Heart left ventricle (tissue), 16 donors: Measurements from ENCODE around the gene RAB32. TPM values are rescaled to one million over a fixed set of nuclear protein-coding genes. Genes with fewer than 3 reads are reported as not detected.
"Not testable (repeated sequence)": the region's sequence is repeated elsewhere in the genome, so short reads cannot be mapped to it uniquely, and the experiment has no call there.

Experiments
- ATAC-seq, 4 donors: fragments of 200-7000 bp; cut with Tn5 transposase; one replicate each; pipeline ENCODE4 v1.9.1; 2020 to 2022; ENCODE audit warnings: moderate library complexity in 4 of 4, mild to moderate bottlenecking in 3 of 4, moderate number of reproducible peaks in 1 of 4
- DNase-seq, 5 donors: peaks; one replicate each; pipeline ENCODE4 v3.0.0-alpha.2; 2020
- H3K27ac ChIP-seq, 12 donors: fragments of 200-600 bp; sonication (generic) in 4 of 12; one replicate each; pipeline versions ENCODE4 v1.5.0 to v1.8.0; 2016 to 2022; ENCODE audit warnings: mild to moderate bottlenecking in 2 of 12
- H3K27me3 ChIP-seq, 9 donors: fragments of 200-600 bp; sonication (generic) in 2 of 9; one replicate each; pipeline versions ENCODE4 v1.5.1 to v1.8.0; 2016 to 2022; ENCODE audit warnings: mild to moderate bottlenecking in 3 of 9
- H3K36me3 ChIP-seq, 9 donors: fragments of 200-600 bp; sonication (generic) in 2 of 9; one replicate each; pipeline versions ENCODE4 v1.5.0 to v1.8.0; 2018 to 2022; ENCODE audit warnings: mild to moderate bottlenecking in 2 of 9
- H3K4me1 ChIP-seq, 12 donors: fragments of 200-600 bp; sonication (generic) in 4 of 12; one replicate each; pipeline versions ENCODE4 v1.5.0 to v1.8.0; 2016 to 2022; ENCODE audit warnings: mild to moderate bottlenecking in 3 of 12
- H3K4me3 ChIP-seq, 12 donors: fragments of 200-600 bp; sonication (generic) in 4 of 12; one replicate each; pipeline versions ENCODE4 v1.5.0 to v1.8.0; 2017 to 2022; ENCODE audit warnings: mild to moderate bottlenecking in 9 of 12, moderate library complexity in 4 of 12
- H3K9me3 ChIP-seq, 12 donors: fragments of 200-600 bp; sonication (generic) in 4 of 12; one replicate each; pipeline versions ENCODE4 v1.5.0 to v1.8.0; 2016 to 2022; ENCODE audit warnings: mild to moderate bottlenecking in 1 of 12
- POLR2A ChIP-seq, 2 donors: fragments of 450-650 bp; IDR thresholded peaks; one replicate each; pipeline ENCODE4 v1.6.1; 2017; ENCODE audit warnings: antibody characterized with exemption in 2 of 2, mild to moderate bottlenecking in 2 of 2, moderate library complexity in 2 of 2
- WGBS, 4 donors: extraction: QIAGEN DNeasy Blood & Tissue Kit in 2 of 4; methylation state at CpG; one replicate each; pipeline versions ENCODE4 v1.1.5 to v1.1.7; 2013 to 2018; 5-methylcytosine and 5-hydroxymethylcytosine counted together
- intact Hi-C, 10 donors: fragments of 100-400 bp; cut with DNase I; formaldehyde crosslinking; loops; one replicate each; pipeline versions ENCODE4 v1.11.1 to v1.14.2; 2022
- polyA plus RNA-seq, 2 donors: library from polyadenylated mRNA; stranded (reverse); fragments of 200-250 nt; gene quantifications; one replicate each; pipeline ENCODE4 v1.2.3, GENCODE V29; 2013
- total RNA-seq, 9 donors: library from RNA; depleted of rRNA in 2 of 9; stranded (reverse); fragments of >200 nt in 2 of 9; fragmentation: NEBNext Ultra II Directional in 3 of 9; extraction: Animal tissue kit (Norgen Biotek cat#: 25700) in 3 of 9; gene quantifications; one replicate each; pipeline versions ENCODE4 v1.1.0 to v1.2.4, GENCODE V29; 2016 to 2023
- TF ChIP-seq, protein P1 (sequence below), 12 donors: fragments of 200-600 bp; sonication (generic) in 4 of 12; IDR thresholded peaks; one replicate each; pipeline versions ENCODE4 v1.5.0 to v1.8.0; 2018 to 2022; ENCODE audit warnings: antibody characterized with exemption in 12 of 12, mild to moderate bottlenecking in 5 of 12
- donor health status: ischemic (EF 13 %, LVEDD 7.1; RV severe dilation, severe dysfunction).
- donor health status: healthy with polysubstance abuse.
- donor health status: DM: no; HTN: yes; CAD: no.
- donor health status: DM: no; HTN: no; CAD: no.
- donor health status: ischemic (EF 25% LVEDD 6.9; RV normal size, moderate dysfunction).
- donor health status: ischemic (EF 25% LVEDD 5.7; RV mildly dilated, moderate dysfunction).
- donor health status: healthy.
- donor health status: DM: yes; HTN: yes; CAD: no.
- donor health status: ischemic (EF 35%, LVEDD 5.7; RV mildly dilated, moderate dysfunction).
- donor health status: nonischemic (EF 11% LVEDD 7.7; RV severe dilation, severe dysfunction).
- donor health status: DM: yes; HTN: yes; CAD: no.
- donor health status: PGD.
- donor health status: ischemic (EF 29% LVEDD 5.4; RV normal size, mild dysfunction).
- donor health status: nonischemic (EF 23%, LVEDD 6.1; RV moderate dilation, normal function).

The RAB32 gene
- total and polyA plus RNA-seq, 11 donors = 1.9 to 22.7 (median 7.7) TPM

DNA sequence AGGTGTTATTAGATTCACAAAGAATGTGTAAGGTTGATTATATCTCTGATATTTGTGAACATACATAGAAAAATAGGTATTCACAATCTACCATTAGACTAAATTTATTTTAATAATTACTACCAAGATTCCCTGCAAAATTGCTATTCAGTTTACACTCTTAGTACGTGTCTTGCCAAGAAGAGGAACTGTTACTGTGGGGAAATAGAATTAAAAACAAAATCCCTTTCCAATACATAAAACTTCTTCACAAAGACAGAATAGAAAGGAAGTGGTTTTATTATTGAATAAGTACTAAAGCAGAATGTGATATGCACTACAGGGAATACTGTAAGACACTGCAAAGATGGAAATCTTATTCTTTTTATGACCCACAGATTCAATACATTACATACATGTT is 17.0 kb downstream of the RAB32 start:
- Histone ChIP-seq H3K4me1 (peaks cover 0 to 12% (median 0%) of the 10 kb centered on the region in 12 donors), H3K9me3 (no peaks in the 10 kb centered on the region), H3K27me3 (no peaks in the 10 kb centered on the region), H3K4me3 (no peak overlapping the region), H3K36me3 (peaks cover 0 to 3% (median under 1%) of the 10 kb centered on the region in 9 donors), H3K27ac (no peak overlapping the region)
- TF ChIP-seq, protein P1, sequence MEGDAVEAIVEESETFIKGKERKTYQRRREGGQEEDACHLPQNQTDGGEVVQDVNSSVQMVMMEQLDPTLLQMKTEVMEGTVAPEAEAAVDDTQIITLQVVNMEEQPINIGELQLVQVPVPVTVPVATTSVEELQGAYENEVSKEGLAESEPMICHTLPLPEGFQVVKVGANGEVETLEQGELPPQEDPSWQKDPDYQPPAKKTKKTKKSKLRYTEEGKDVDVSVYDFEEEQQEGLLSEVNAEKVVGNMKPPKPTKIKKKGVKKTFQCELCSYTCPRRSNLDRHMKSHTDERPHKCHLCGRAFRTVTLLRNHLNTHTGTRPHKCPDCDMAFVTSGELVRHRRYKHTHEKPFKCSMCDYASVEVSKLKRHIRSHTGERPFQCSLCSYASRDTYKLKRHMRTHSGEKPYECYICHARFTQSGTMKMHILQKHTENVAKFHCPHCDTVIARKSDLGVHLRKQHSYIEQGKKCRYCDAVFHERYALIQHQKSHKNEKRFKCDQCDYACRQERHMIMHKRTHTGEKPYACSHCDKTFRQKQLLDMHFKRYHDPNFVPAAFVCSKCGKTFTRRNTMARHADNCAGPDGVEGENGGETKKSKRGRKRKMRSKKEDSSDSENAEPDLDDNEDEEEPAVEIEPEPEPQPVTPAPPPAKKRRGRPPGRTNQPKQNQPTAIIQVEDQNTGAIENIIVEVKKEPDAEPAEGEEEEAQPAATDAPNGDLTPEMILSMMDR (IDR thresholded peaks at IDR 0.05) = no peak
- no peak for TF ChIP-seq POLR2A (IDR thresholded peaks at IDR 0.05)
- DNase-seq (no peak), ATAC-seq (no peak)
- intact Hi-C loops = no loop called here
- 84 to 94% (median 90%) methylated on average over 1 of the region's 1 CpG for WGBS, 4 donors

DNA sequence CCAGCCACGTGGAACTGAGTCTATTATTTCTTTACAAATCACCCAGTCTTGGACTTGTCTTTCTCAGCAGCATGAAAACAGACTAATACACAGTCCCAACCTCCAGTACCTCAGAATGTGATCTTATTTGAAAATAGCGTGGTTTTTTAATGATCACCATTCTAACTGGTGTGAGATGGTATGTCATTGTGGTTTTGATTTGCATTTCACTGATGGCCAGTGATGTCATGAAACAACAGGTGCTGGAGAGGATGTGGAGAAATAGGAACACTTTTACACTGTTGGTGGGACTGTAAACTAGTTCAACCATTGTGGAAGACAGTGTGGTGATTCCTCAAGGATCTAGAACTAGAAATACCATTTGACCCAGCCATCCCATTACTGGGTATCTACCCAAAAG is 23.0 kb downstream of the RAB32 start:
- H3K4me3 ChIP-seq, H3K27ac ChIP-seq, ATAC-seq, H3K4me1 ChIP-seq, H3K27me3 ChIP-seq, H3K36me3 ChIP-seq, intact Hi-C loops, DNase-seq: not testable (repeated sequence)
- 73 to 78% (median 75%) methylated on average over 2 of the region's 2 CpGs for WGBS, 4 donors
- peaks cover 0 to 18% (median 2%) of the 10 kb centered on the region in 12 donors for H3K9me3 ChIP-seq

GRCh38 chr6:146568619-146569018 is 25.0 kb downstream of the RAB32 start:
- WGBS, 4 donors = 81 to 90% (median 86%) methylated on average over 3 of the region's 3 CpGs
- H3K4me3 ChIP-seq, H3K27ac ChIP-seq, H3K27me3 ChIP-seq, ATAC-seq, intact Hi-C loops, H3K4me1 ChIP-seq, H3K36me3 ChIP-seq, DNase-seq: not testable (repeated sequence)
- peaks cover 0 to 25% (median 3%) of the 10 kb centered on the region in 12 donors for H3K9me3 ChIP-seq

- 91 to 98% (median 95%) methylated on average over 1 of the region's 1 CpG for WGBS, 4 donors
- Histone ChIP-seq H3K36me3 (no peaks in the 10 kb centered on the region), H3K4me1 (peaks cover 0 to 3% (median 0%) of the 10 kb centered on the region in 12 donors), H3K27ac (no peak overlapping the region), H3K4me3 (no peak overlapping the region), H3K9me3 (peaks cover 0 to 43% (median 9%) of the 10 kb centered on the region in 12 donors), H3K27me3 (no peaks in the 10 kb centered on the region)
- ATAC-seq (no peak), DNase-seq (no peak)
- intact Hi-C loops = loop anchor here in 1 of 10 donors (5.0 kb wide), 1 partner anchor 38 kb away; no protein-coding TSS in a partner anchor
- no peak for TF ChIP-seq POLR2A (IDR thresholded peaks at IDR 0.05)
Measured at GRCh38 chr6:146574211-146574610, 30.6 kb downstream of the RAB32 start.

- H3K27me3 ChIP-seq = no peaks in the 10 kb centered on the region
- no peak overlapping the region for H3K27ac ChIP-seq
- TF ChIP-seq, protein P1 (IDR thresholded peaks at IDR 0.05) = no peak
- TF ChIP-seq POLR2A (IDR thresholded peaks at IDR 0.05) = no peak
- peaks cover 0 to 11% (median 0%) of the 10 kb centered on the region in 12 donors for H3K4me1 ChIP-seq
- peaks cover 0 to 23% (median 8%) of the 10 kb centered on the region in 12 donors for H3K9me3 ChIP-seq
- H3K36me3 ChIP-seq = no peaks in the 10 kb centered on the region
- ATAC-seq (no peak), DNase-seq (no peak)
- intact Hi-C loops = no loop called here
- no peak overlapping the region for H3K4me3 ChIP-seq
Measured at GRCh38 chr6:146578054-146578453, 34.4 kb downstream of the RAB32 start.

DNA sequence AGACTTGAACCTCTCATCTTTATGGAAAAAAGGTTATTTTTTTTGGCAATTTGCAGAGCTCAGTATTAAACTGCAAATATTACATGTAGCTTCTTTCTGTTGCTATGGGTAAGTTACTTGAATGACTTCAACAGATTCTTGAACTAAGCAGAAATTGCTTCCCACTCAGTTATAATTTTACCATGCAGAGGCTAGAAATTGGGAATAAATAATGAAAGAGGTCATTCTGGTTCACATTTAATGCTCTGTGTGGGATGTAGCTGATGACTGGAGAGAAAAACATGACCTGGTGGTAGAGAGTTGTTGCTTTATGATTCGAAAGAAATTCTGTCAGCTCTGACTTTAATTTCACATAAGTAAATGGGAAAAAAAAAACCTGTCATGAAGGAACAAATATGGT is 38.3 kb downstream of the RAB32 start:
- TF ChIP-seq, protein P1 (IDR thresholded peaks at IDR 0.05) = no peak
- no peak for TF ChIP-seq POLR2A (IDR thresholded peaks at IDR 0.05)
- no peak for DNase-seq
- Histone ChIP-seq H3K27me3 (no peaks in the 10 kb centered on the region), H3K36me3 (no peaks in the 10 kb centered on the region), H3K27ac (no peak overlapping the region), H3K9me3 (no peaks in the 10 kb centered on the region), H3K4me1 (peaks cover 0 to 15% (median 0%) of the 10 kb centered on the region in 12 donors), H3K4me3 (no peak overlapping the region)
- WGBS, 4 donors = 68 to 83% (median 80%) methylated on average over 1 of the region's 1 CpG
- no peak for ATAC-seq
- intact Hi-C loops = no loop called here
